ENCODE measurements around the gene PDE4B.

PDE4B gene

DNA sequence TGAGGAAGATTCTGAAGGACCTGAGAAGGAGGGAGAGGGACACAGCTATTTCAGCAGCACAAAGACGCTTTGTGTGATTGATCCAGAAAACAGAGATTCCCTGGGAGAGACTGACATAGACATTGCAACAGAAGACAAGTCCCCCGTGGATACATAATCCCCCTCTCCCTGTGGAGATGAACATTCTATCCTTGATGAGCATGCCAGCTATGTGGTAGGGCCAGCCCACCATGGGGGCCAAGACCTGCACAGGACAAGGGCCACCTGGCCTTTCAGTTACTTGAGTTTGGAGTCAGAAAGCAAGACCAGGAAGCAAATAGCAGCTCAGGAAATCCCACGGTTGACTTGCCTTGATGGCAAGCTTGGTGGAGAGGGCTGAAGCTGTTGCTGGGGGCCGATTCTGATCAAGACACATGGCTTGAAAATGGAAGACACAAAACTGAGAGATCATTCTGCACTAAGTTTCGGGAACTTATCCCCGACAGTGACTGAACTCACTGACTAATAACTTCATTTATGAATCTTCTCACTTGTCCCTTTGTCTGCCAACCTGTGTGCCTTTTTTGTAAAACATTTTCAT, 579.9 kb downstream of the PDE4B start:
- DNase-seq, result peak; percentile 28

DNA sequence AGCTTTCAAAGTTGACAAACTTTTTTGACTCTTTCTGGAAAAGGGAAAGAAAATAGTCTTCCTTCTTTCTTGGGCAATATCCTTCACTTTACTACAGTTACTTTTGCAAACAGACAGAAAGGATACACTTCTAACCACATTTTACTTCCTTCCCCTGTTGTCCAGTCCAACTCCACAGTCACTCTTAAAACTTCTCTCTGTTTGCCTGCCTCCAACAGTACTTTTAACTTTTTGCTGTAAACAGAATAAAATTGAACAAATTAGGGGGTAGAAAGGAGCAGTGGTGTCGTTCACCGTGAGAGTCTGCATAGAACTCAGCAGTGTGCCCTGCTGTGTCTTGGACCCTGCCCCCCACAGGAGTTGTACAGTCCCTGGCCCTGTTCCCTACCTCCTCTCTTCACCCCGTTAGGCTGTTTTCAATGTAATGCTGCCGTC, 580.5 kb downstream of the PDE4B start:
- no peak for DNase-seq

DNA sequence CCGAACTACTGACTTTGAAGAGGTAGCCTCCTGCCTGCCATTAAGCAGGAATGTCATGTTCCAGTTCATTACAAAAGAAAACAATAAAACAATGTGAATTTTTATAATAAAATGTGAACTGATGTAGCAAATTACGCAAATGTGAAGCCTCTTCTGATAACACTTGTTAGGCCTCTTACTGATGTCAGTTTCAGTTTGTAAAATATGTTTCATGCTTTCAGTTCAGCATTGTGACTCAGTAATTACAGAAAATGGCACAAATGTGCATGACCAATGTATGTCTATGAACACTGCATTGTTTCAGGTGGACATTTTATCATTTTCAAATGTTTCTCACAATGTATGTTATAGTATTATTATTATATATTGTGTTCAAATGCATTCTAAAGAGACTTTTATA, 581.5 kb downstream of the PDE4B start:
- no peak for DNase-seq

DNA sequence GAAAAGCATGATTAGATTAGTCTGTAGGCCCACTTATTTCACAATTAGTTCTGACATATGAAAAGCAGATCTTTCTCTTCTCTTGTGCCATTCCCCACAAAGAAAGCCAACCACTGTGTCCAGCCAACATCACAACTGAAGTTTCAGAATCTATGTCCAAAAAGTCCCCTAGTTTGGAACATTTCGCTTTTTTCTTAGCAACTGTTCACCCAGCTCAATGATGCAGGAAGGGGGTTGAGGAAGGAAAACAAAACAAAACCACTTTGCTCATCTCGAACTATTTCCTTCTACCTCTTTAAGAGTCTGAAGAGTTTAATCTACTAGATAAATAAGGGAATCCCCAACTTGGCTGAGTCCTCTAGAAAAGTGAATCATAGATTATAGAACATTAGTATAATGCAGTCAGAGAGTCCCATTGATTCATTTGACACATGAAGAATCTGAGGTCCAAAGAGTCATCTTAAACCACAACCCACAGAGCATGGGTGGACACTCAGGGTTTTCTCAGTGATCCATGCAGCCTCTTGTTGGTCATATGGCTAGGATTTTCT, 581.9 kb downstream of the PDE4B start:
- peak; percentile 61 for DNase-seq

DNA sequence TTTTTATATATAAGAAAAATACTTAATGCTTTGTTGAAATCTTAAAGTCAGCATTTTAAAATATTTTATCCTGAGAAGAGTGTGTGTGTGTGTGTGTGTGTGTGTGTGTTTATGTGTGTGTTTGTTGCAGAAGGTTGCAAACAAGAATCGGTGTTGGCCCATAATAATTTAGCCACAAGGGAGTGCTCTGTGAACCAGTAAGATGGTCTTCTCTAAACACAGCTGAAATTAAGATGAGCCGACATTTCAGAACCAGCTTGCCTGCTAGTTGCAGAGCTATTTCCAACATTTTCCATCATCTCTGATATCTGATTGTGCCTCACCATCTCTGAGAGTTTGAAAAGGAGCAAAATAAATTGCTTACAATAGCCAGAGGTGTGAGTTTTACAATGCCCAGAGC, 582.4 kb downstream of the PDE4B start:
- no peak for DNase-seq

DNA sequence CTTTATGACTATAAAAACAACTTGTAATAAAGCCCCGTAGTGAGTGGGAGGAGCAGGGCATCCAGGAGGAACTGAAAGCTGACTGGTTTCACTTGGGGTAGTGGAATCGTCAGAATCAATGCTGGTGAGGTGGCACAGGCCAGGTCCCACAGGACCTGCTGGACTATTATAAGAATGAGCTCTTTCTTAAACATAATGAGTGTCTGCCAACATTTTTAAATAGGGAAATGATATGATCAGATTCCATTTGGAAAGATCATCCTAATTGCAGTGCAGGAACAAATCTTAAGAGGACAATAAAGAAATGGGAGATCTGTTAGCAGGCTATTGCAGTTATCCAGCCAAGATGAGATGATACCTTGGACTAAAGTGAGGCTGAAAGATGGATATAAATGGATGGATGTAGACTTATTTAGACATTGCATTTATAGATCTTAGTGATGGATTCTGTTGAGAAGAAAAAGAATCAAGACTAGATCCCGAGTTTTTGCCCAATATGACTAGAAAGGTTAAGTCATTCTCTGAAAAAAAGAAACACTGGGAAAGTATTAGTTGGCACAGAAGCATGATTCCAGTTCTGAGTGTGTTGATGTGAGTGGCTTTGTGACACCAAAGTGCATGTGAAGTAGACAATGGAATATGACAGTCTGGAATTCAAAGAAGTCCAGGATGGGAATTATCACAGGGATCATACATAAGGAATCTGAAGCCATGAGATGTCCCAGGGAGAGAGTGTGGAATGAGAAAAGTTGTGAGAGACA, 587.9 kb downstream of the PDE4B start:
- DNase-seq, result peak; percentile 52

DNA sequence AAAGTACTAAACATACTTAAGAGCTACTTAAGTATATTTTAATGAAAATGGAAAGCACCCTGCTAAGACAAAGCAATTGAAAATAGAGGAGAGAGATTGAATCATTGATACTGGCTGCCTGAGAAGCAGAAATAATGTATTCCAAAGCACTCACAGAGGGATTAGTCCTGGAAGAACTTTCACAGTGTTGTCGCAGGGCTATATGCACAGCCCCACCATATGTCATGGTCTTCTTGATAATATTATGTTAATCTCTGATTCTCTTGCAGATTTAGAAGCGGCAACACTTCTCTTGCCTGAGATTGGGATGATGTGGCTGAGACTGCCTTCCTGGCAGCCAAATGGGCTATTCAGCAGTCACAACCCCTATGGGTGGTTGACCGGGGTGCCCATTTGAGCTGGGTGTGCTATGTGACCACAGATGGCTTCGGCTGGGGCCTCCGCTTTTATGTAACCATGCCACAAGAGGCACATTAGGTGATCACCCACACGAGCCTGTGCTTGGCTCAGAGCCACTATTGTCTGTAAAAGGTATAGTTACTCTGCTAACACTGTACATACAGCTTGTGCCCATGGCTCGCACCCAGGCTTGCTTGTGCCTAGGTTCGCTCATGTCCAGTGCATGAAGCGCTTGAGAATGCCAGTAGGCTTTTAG, 589.1 kb downstream of the PDE4B start:
- no peak for DNase-seq

DNA sequence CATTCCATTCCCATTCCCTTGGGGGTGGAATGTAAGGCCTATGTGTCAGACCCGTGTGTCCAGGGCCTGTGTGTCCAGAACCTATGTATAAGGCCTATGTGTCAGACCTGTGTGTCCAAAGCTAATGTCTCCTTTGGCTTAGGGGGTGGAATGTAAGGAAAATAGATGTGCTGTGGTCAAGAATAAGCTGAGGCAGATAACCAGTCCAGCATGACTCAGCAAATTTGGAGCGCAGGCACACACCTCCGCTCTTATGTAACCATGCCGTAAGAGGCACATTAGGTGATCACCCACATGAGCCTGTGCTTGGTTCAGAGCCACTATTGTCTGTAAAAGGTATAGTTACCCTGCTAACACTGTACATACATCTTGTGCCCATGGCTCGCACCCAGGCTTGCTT, 590.5 kb downstream of the PDE4B start:
- DNase-seq, result no peak

DNA sequence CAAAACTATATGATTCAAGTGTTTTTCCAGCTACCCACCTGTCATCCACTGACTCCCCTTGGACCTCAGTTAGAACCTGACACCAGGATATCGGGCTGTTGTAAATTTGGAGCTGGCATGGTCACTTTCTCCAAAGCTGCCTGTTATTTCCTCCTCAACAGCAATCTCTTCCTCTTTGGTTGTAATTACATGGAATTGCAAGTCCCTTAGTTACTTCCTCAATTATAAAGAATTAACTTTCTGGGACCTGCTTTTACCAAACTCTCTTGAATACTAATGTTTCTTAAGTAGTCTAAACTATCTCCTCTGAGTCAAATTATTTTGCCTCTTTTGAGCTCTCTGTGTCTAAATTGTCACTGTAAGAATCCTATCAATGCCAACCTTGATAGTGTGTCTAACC, 590.9 kb downstream of the PDE4B start:
- DNase-seq, result no peak

DNA sequence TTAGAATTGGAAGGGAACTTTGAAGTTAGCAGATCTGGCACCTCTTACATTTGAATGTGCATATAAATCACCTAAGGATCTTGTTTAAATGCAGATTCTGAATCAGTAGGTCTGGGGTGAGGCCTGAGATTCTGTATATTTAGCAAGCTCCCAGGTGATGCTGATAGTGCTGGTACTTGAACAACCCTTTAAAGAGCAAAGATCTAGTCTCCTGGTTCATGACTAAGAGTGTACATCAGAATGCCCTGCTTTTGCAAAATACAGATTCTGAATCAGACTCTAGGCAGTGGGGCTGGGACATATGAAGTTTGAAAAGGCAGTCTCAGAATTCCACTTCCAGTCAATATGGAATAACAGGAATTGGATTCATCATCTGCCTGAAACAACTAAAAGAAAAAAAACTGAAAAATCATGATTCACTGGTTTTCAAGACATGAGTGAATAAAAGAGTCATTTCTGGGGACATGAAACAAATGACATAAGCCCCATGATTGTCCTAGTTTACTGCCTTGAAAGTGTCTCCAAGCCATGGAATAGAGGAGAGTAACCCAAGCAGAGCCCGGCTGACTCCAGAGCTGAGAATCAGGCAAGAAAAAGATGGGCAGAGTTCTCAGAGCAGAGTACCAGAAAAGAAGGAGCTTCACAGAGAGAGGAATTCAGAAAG, 591.7 kb downstream of the PDE4B start:
- no peak for DNase-seq

DNA sequence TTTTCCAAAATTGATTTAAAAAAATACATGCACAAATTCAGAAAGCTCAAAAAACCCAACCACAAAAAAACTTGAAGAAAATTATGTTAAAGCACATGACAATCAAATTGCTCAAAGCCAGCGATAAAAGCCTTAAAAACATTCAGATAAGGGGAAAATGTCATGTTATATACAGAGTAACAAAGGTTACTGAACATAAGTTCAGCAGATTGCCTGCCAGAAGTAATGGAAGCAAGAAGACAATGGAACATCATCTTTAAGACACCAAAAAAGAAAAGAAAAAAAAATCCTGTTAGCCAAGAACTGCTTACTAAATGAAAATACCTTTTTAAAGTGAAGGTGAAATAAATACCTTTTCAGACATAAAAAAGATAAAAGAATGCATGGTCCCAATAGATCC, 594.0 kb downstream of the PDE4B start:
- DNase-seq, result no peak

DNA sequence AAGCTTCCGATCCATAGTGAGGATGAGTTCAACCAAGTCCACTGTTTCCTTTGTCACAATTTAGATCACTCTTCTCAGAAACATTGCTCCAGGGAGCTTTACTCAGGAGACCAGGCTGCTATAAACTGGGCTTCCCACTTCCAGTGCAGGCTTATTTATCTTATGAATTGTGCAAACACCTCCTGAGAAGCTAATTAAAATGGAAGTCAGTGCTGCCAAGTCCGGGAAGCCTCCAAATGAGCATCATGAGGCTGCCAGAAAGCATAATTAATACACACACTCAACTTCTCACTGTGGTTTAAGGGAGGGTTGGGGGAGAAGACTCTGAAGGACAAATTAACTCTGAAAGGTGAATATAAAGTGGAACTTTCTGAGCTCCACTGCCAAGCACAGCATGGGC, 596.2 kb downstream of the PDE4B start:
- no peak for DNase-seq

DNA sequence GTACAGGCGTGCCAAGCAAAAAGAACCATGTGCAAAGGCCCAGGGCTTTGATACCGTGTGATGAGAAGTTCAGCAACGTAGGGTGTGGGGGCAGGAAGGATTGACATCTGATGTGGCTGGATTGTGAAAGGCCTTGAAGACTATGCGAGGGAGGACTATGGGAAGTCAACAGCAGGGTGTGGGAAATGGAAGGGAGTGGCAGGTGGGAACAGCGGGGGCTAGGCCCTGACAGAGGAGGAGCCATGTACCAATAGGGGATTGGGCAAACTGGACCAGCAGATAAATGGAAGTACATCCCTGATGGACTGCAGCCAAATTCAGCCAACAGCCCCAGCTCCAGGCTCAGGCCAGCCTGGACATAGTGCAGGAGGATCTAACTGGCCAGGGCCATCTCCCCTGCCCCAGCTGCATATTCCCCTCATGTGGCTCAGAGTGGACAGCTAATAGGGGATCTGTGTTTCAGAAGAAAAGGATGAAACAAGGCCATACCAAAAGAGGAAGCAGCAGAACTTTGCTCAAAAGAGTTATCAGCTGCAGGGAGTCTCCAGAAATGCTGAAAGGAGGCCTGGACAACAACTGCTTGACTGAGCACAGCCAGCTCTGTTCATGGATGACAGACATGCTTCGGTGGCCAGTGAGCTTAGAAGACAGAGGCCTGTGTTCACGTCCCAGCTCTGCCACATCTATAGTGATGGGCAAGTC, 601.0 kb downstream of the PDE4B start:
- no peak for DNase-seq

DNA sequence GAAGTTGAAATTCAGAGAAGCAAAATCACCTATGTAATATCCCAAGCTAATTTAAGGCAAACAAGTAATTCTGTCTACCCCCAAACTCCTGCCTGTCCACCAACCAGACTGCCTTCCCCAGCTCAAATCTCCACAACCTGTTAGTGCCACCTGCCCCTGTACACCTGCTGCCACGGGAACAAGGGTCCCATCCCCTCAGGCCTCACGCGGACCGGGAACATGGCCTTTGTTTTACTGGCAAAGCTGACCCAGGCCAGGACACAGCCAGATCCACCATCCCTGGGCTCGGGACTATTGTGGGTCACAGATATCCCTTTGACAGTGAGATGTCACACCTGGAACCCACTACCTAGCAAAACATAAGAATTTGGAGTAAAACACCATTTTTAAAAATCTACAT, 601.9 kb downstream of the PDE4B start:
- DNase-seq, result no peak

DNA sequence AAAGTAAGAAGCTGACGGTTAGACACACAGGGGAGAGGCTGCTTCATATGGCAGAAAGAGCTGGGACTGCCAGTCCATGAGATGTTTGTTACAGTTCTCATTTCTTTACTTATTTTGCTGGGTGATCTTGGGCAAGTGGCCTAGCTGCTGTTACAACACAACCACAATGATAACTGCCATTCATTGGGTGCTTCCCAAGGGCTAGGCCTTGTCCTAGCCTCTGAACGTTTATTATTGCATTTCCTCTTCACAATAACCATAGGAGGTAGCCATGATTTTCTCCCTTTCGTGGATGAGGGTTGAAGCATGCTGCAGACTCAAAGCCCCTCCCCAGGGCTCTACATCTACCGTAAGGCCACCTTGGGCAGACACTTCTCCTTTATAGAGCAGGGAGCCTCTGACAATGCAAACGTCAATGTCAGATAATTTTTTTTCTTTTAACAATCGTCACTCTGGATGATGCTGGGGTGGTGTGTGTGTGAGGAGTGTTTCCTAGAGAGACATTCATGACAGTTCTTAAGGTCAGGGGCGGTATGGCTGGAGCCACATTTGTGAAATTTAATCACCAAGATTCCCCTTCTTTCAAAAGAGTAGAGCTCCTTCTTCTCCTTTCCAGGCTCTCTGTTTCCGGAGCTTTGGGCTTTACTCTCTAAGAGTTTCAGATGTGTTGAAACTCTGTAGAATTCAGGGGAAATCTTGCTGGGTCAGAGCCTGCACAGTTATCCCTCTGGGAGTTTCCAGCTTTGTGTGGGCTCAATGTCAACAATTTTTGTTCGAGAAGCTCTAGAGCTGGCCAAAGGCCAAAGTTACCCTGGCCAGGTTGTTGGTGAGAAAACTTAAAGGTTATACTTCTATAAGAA, 602.7 kb downstream of the PDE4B start:
- no peak for DNase-seq

DNA sequence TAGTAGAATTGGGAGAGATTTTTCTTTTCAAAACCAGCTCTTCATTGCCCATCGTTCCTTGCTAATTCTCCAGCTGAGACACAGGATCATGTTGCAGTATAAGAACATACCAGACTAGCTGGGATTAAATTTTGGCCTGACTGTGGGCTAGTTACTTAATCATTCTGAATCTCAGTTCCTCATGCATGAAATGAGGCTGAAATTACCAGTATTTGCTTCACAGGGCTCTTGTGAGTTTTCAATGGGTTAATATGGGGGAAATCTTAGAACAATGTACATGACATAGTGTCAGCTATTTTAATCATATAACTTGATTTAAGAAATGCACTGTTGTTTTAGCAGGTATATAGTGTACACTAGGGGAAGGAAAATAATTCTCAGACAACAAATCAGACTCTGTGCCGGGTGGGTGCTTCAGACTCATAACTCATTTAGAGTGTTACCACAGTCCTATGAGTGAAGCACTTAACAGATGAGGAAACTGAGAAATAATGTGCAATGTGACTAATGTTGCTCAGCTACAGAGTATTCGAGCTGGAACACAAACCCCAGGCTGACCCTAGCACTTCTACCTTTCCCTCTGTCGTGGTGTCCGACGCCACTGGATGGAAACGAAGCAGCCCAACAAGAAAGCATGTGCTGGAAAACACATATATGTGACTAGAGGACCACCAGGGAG, 603.7 kb downstream of the PDE4B start:
- no peak for DNase-seq

DNA sequence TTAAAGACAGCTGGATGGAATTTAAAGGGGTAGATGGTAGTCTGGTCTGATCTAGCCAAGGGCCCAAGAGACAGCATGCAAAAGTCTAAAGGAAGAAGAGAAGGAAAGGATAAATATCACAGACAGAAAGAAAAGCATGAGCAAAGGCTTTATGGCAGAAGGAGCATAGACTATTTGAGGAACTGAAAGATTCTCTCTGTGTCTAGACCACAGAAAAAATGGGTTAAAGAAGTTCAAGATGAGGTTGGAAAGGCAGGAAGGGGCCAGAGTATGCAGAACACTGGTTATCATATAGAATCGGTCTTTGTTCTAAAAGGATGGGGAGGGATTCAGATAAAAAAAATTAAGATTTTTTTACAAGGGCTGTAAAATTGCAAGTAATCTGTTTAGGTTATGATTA, 604.5 kb downstream of the PDE4B start:
- DNase-seq, result no peak

DNA sequence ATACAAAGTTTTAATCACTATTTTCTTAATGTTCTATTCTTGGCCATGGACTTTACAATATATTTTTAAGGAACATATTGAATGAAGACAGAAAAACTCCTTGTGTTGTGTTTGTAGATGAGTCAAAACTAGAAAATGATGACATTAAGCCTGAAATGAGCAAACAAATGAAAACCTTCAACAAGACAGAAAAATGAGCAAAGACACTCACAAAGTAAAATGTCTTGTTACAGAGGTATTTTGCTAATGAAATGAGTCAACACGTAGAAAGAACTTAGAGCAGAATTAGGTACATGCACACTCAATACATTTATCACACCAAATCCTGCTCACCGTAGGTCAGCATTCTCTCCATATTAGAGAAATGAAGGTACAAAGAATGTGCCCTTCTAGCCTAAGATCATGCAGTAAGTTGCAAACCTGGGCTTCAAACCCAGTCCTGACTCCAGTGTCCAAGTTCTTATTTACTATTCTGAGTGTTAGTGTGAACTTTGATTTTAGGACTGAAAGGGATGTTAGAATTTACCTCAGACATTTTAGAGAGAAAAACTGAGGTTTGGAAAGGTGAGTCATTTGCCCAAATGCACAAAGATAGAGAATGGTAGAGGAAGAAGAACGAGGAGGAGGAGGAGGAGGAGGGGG, 607.3 kb downstream of the PDE4B start:
- no peak for DNase-seq

DNA sequence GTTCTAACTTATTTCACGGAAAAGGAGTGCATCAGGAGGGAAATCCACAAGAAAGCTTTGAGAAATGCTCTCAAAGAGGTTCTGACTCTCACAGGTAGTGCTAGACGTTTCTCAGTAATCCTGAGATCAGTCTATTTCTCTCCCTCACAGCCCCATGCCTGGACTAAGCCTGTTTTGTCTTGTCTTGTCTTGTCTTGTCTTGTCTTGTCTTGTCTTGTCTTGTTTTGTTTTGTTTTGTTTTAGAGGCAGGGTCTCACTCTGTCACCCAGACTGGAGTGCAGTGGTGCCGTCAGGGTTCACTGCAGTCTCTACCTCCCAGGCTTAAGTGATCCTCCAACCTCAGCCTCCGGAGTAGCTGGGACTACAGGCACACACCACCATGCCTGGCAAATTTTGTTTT, 608.0 kb downstream of the PDE4B start:
- no peak for DNase-seq

DNA sequence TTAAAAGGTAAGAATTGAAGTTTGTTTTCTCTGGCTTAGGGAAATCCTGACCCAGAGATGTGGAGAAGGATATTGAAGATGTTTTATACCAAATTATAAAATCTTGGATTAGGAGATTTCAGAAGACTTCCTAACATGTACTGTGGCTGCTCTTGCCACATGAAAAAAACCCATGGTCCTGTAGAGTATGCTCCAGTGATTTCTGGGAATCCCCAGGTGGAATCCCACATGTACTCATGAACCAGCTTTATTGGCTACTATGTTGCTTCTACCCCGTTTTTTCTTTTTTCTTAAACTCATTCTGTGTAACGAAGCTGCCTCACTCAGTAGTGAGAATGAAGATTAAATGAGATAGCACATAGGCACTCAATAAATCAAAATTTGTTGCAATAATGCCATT, 608.5 kb downstream of the PDE4B start:
- no peak for DNase-seq

DNA sequence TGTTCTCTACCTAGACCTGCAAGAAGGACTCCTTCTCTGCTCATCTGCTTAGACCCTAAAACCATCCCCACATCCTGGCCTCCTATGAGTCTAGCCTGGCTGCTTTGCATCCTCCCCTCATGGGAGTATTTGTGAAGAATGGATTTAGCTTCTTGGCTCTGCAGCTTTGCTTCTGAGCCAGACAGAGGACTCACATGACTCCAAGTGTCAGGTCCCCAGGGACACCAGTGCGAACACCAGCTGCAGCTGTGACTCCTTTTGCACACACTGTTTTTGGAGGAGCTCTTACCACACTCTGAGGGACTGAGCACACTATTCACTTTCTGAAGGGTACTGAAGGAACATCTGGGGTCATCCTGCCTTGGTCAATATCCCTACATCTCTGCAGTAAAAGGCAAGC, 609.5 kb downstream of the PDE4B start:
- no peak for DNase-seq
